CD8-positive, alpha-beta memory T cell (primary cell): Measurements from ENCODE around the gene ANKRD63. TPM values are rescaled to one million over a fixed set of nuclear protein-coding genes. Genes with fewer than 3 reads are reported as not detected.

Experiments
- CTCF ChIA-PET: fragments of 350-600 bp; sonication (Branson Sonifier 250); formaldehyde crosslinking; loops from one replicate; lab custom pipeline; 2021; ENCODE audit warnings: antibody characterized with exemption; lab: Charles Lee
- POLR2A ChIA-PET: fragments of 350-600 bp; sonication (Branson Sonifier 250); formaldehyde crosslinking; loops from one replicate; lab custom pipeline; 2021; ENCODE audit warnings: antibody characterized with exemption; lab: Charles Lee
- DNase-seq, 5 donors: peaks; one replicate each; pipeline versions ENCODE4 v3.0.0 to v3.0.0-alpha.2; 2020 to 2022; ENCODE audit warnings: mixed read lengths in 1 of 5
- H3K27ac ChIP-seq: one replicate; pipeline ENCODE4 v1.7.0; 2013; ENCODE audit warnings: low read depth, mild to moderate bottlenecking, low read length, moderate library complexity
- H3K27me3 ChIP-seq: 2 replicates; pipeline ENCODE4 v1.7.0; 2013; ENCODE audit warnings: low read length, mild to moderate bottlenecking; ENCODE audit not compliant: insufficient read depth, poor library complexity, severe bottlenecking
- H3K36me3 ChIP-seq: 2 replicates; pipeline ENCODE4 v1.7.0; 2013; ENCODE audit warnings: mild to moderate bottlenecking, low read length, moderate library complexity; ENCODE audit not compliant: insufficient read depth
- H3K4me1 ChIP-seq: 2 replicates; pipeline ENCODE4 v1.7.0; 2013; ENCODE audit warnings: mild to moderate bottlenecking, low read length, moderate library complexity; ENCODE audit not compliant: insufficient read depth
- H3K4me3 ChIP-seq: 2 replicates; pipeline ENCODE4 v1.7.0; 2013; ENCODE audit warnings: mild to moderate bottlenecking, low read length
- H3K9me3 ChIP-seq: 2 replicates; pipeline ENCODE4 v1.7.0; 2013; ENCODE audit warnings: mild to moderate bottlenecking, low read length
- H3K27ac Mint-ChIP-seq, 8 donors: one replicate each; pipeline ENCODE4 v1.8.0; 2020 to 2021; ENCODE audit warnings: mixed read lengths in 8 of 8, mild to moderate bottlenecking in 6 of 8, inconsistent platforms in 3 of 8, moderate library complexity in 3 of 8
- H3K27me3 Mint-ChIP-seq, 2 donors: one replicate each; pipeline ENCODE4 v1.8.0; 2020 to 2021; ENCODE audit warnings: mixed read lengths in 2 of 2, mild to moderate bottlenecking in 1 of 2, moderate library complexity in 1 of 2
- H3K36me3 Mint-ChIP-seq, 3 donors: one replicate each; pipeline ENCODE4 v1.8.0; 2020 to 2021; ENCODE audit warnings: mixed read lengths in 3 of 3, inconsistent platforms in 1 of 3, mild to moderate bottlenecking in 1 of 3
- H3K4me1 Mint-ChIP-seq, 3 donors: one replicate each; pipeline ENCODE4 v1.8.0; 2020 to 2021; ENCODE audit warnings: mixed read lengths in 3 of 3, inconsistent platforms in 1 of 3, mild to moderate bottlenecking in 1 of 3
- H3K4me3 Mint-ChIP-seq, 7 donors: one replicate each; pipeline ENCODE4 v1.8.0; 2020 to 2021; ENCODE audit warnings: mixed read lengths in 7 of 7, mild to moderate bottlenecking in 6 of 7, moderate library complexity in 4 of 7, inconsistent platforms in 2 of 7
- H3K9me3 Mint-ChIP-seq, 5 donors: one replicate each; pipeline ENCODE4 v1.8.0; 2020 to 2022; ENCODE audit warnings: mixed read lengths in 5 of 5, mild to moderate bottlenecking in 3 of 5, moderate library complexity in 2 of 5, inconsistent platforms in 1 of 5
- polyA plus RNA-seq: library from polyadenylated mRNA; unstranded; fragments of 300-500 nt; fragmentation: Illumina TruSeq; gene quantifications from one replicate; pipeline ENCODE4 v1.2.3, GENCODE V29; 2021
- total RNA-seq, 2 experiments: library from RNA; stranded (reverse); gene quantifications; one replicate each; pipeline ENCODE4 v1.2.3, GENCODE V29; 2021

Gene ANKRD63
- total and polyA plus RNA-seq, 3 experiments from 2014 or later: not detected

GRCh38 chr15:40242213-40242599, 40.7 kb downstream of the ANKRD63 start:
- peaks cover 2 to 15% (median 6%) of the 10 kb centered on the region in 3 donors for H3K4me1 Mint-ChIP-seq
- H3K36me3 Mint-ChIP-seq: peaks cover 0 to 2% (median 0%) of the 10 kb centered on the region in 3 donors
- POLR2A ChIA-PET: no interaction called here

GRCh38 chr15:40241269-40242212, 41.3 kb downstream of the ANKRD63 start:
- peaks cover 5% of the 10 kb centered on the region for H3K4me1 ChIP-seq
- Mint-ChIP-seq H3K27me3 (peaks cover 13 to 23% of the 10 kb centered on the region in 2 donors), H3K27ac (no peak overlapping the region), H3K4me1 (peaks cover 2 to 15% (median 6%) of the 10 kb centered on the region in 3 donors), H3K4me3 (no peak overlapping the region), H3K9me3 (no peaks in the 10 kb centered on the region), H3K36me3 (peaks cover 0 to 2% (median 0%) of the 10 kb centered on the region in 3 donors)
- H3K27me3 ChIP-seq: peaks cover 3% of the 10 kb centered on the region
- H3K27ac ChIP-seq: no peak overlapping the region
- DNase-seq: no peak
- ChIA-PET POLR2A (no interaction called here), CTCF (interaction anchor here (1.0 to 1.4 kb wide), 2 partner anchors 24 to 137 kb away, joined by 3 to 4 read pairs; no protein-coding TSS in a partner anchor)
- H3K9me3 ChIP-seq: no peaks in the 10 kb centered on the region
- no peaks in the 10 kb centered on the region for H3K36me3 ChIP-seq
- no peak overlapping the region for H3K4me3 ChIP-seq

More at GRCh38 chr15:40242213-40242599, 40.7 kb downstream of the ANKRD63 start:
- Histone ChIP-seq H3K27ac (no peak overlapping the region), H3K4me3 (no peak overlapping the region), H3K27me3 (peaks cover 3% of the 10 kb centered on the region), H3K9me3 (no peaks in the 10 kb centered on the region), H3K36me3 (no peaks in the 10 kb centered on the region), H3K4me1 (peaks cover 5% of the 10 kb centered on the region)
- Mint-ChIP-seq H3K27ac (no peak overlapping the region), H3K27me3 (peaks cover 13 to 23% of the 10 kb centered on the region in 2 donors), H3K9me3 (no peaks in the 10 kb centered on the region), H3K4me3 (no peak overlapping the region)
- DNase-seq: no peak
- CTCF ChIA-PET: interaction anchor here (1.4 kb wide), 1 partner anchor 25 kb away, joined by 4 read pairs; no protein-coding TSS in a partner anchor

GRCh38 chr15:40240619-40241221, 42.1 kb downstream of the ANKRD63 start:
- Mint-ChIP-seq H3K27me3 (peaks cover 13 to 23% of the 10 kb centered on the region in 2 donors), H3K4me1 (peaks cover 2 to 15% (median 6%) of the 10 kb centered on the region in 3 donors), H3K9me3 (no peaks in the 10 kb centered on the region), H3K36me3 (peaks cover 0 to 2% (median 0%) of the 10 kb centered on the region in 3 donors), H3K27ac (no peak overlapping the region), H3K4me3 (no peak overlapping the region)
- ChIA-PET CTCF (interaction anchor here (1.0 to 3.0 kb wide), 2 partner anchors 23 to 136 kb away, joined by 3 to 12 read pairs; no protein-coding TSS in a partner anchor), POLR2A (no interaction called here)
- peaks cover 3% of the 10 kb centered on the region for H3K27me3 ChIP-seq
- H3K4me1 ChIP-seq: peaks cover 5% of the 10 kb centered on the region
- H3K9me3 ChIP-seq: no peaks in the 10 kb centered on the region
- DNase-seq: peak in 1 of 5 donors; percentile 38
- no peak overlapping the region for H3K27ac ChIP-seq
- H3K36me3 ChIP-seq: no peaks in the 10 kb centered on the region
- H3K4me3 ChIP-seq: no peak overlapping the region

GRCh38 chr15:40239693-40240618, 42.9 kb downstream of the ANKRD63 start:
- Histone ChIP-seq H3K4me3 (no peak overlapping the region), H3K27ac (no peak overlapping the region), H3K4me1 (peaks cover 5% of the 10 kb centered on the region), H3K27me3 (peaks cover 3% of the 10 kb centered on the region), H3K36me3 (no peaks in the 10 kb centered on the region), H3K9me3 (no peaks in the 10 kb centered on the region)
- ChIA-PET POLR2A (no interaction called here), CTCF (interaction anchor here (1.1 to 3.0 kb wide), 2 partner anchors 22 to 36 kb away, joined by 3 to 12 read pairs; no protein-coding TSS in a partner anchor)
- H3K9me3 Mint-ChIP-seq: no peaks in the 10 kb centered on the region
- H3K27ac Mint-ChIP-seq: peak overlapping the region in 1 of 8 donors; percentile 25
- no peak for DNase-seq
- H3K4me3 Mint-ChIP-seq: no peak overlapping the region
- H3K36me3 Mint-ChIP-seq: peaks cover 0 to 2% (median 0%) of the 10 kb centered on the region in 3 donors
- H3K4me1 Mint-ChIP-seq: peaks cover 2 to 15% (median 6%) of the 10 kb centered on the region in 3 donors
- H3K27me3 Mint-ChIP-seq: peaks cover 13 to 23% of the 10 kb centered on the region in 2 donors

GRCh38 chr15:40239404-40239692, 43.5 kb downstream of the ANKRD63 start:
- Histone ChIP-seq H3K4me1 (peaks cover 5% of the 10 kb centered on the region), H3K4me3 (no peak overlapping the region)
- CTCF ChIA-PET: interaction anchor here (1.1 to 3.0 kb wide), 2 partner anchors 21 to 37 kb away, joined by 3 to 12 read pairs; no protein-coding TSS in a partner anchor

GRCh38 chr15:40238532-40239403, 44.1 kb downstream of the ANKRD63 start, which contains the start of gene PAK6:
PAK6 (plus strand) TSS chr15:40239063; CDS start chr15:40264786, 25,723 bp downstream.
- CTCF ChIA-PET: interaction anchor here (1.1 to 3.0 kb wide), 2 partner anchors 21 to 38 kb away, joined by 3 to 12 read pairs; no protein-coding TSS in a partner anchor
- POLR2A ChIA-PET: no interaction called here
- peak in 3 of 5 donors; percentile 13 to 44 (median 16) for DNase-seq
- H3K4me3 Mint-ChIP-seq: peak within 1 kb of the TSS in 3 of 7 donors; percentile 32 to 54 (median 53)
- no peaks in the 10 kb centered on the region for H3K9me3 ChIP-seq
- no peak within 1 kb of the TSS for H3K4me3 ChIP-seq
- peaks cover 2 to 15% (median 6%) of the 10 kb centered on the region in 3 donors for H3K4me1 Mint-ChIP-seq
- H3K27ac ChIP-seq: no peak within 1 kb of the TSS
- peaks cover 13 to 23% of the 10 kb centered on the region in 2 donors for H3K27me3 Mint-ChIP-seq
- H3K36me3 Mint-ChIP-seq: peaks cover 0 to 2% (median 0%) of the 10 kb centered on the region in 3 donors
- peaks cover 3% of the 10 kb centered on the region for H3K27me3 ChIP-seq
- peak within 1 kb of the TSS in 2 of 8 donors; percentile 29 to 37 for H3K27ac Mint-ChIP-seq
- peaks cover 5% of the 10 kb centered on the region for H3K4me1 ChIP-seq
- H3K9me3 Mint-ChIP-seq: no peaks in the 10 kb centered on the region
- H3K36me3 ChIP-seq: no peaks in the 10 kb centered on the region

More at GRCh38 chr15:40239404-40239692, 43.5 kb downstream of the ANKRD63 start:
- H3K36me3 Mint-ChIP-seq: peaks cover 0 to 2% (median 0%) of the 10 kb centered on the region in 3 donors
- no peaks in the 10 kb centered on the region for H3K9me3 Mint-ChIP-seq
- H3K27ac ChIP-seq: no peak overlapping the region
- peak in 1 of 5 donors; percentile 43 for DNase-seq
- H3K27ac Mint-ChIP-seq: peak overlapping the region in 1 of 8 donors; percentile 25
- H3K4me3 Mint-ChIP-seq: no peak overlapping the region
- H3K27me3 Mint-ChIP-seq: peaks cover 13 to 23% of the 10 kb centered on the region in 2 donors
- peaks cover 3% of the 10 kb centered on the region for H3K27me3 ChIP-seq
- H3K4me1 Mint-ChIP-seq: peaks cover 2 to 15% (median 6%) of the 10 kb centered on the region in 3 donors
- no peaks in the 10 kb centered on the region for H3K9me3 ChIP-seq
- POLR2A ChIA-PET: no interaction called here
- H3K36me3 ChIP-seq: no peaks in the 10 kb centered on the region
